KOPT-K1 (cell line): Measurements from ENCODE around the gene ASAP3.

Experiments
- H3K27ac ChIP-seq: fragments of 200-600 bp; sonication (generic); 2 replicates; pipeline ENCODE4 v1.5.1; 2016; ENCODE audit warnings: antibody characterized with exemption, mild to moderate bottlenecking, low read depth, low read length; ENCODE audit not compliant: poor library complexity, severe bottlenecking
- H3K36me3 ChIP-seq: fragments of 200-600 bp; sonication (generic); 2 replicates; pipeline ENCODE4 v1.5.1; 2017; ENCODE audit warnings: antibody characterized with exemption, mild to moderate bottlenecking, low read length, moderate library complexity; ENCODE audit not compliant: insufficient read depth
- H3K9me3 ChIP-seq: fragments of 200-600 bp; sonication (generic); 2 replicates; pipeline ENCODE4 v1.5.1; 2017; ENCODE audit warnings: antibody characterized with exemption, low read length, mild to moderate bottlenecking; ENCODE audit not compliant: insufficient read depth, poor library complexity, severe bottlenecking

Gene ASAP3

GRCh38 chr1:23452011-23452411, 32.0 kb downstream of the ASAP3 start:
- Histone ChIP-seq H3K27ac (no peak overlapping the region), H3K9me3 (no peaks in the 10 kb centered on the region), H3K36me3 (no peaks in the 10 kb centered on the region)

- Histone ChIP-seq H3K9me3 (no peaks in the 10 kb centered on the region), H3K36me3 (no peaks in the 10 kb centered on the region), H3K27ac (no peak overlapping the region)
Measured at GRCh38 chr1:23451441-23451840, 32.5 kb downstream of the ASAP3 start.

DNA sequence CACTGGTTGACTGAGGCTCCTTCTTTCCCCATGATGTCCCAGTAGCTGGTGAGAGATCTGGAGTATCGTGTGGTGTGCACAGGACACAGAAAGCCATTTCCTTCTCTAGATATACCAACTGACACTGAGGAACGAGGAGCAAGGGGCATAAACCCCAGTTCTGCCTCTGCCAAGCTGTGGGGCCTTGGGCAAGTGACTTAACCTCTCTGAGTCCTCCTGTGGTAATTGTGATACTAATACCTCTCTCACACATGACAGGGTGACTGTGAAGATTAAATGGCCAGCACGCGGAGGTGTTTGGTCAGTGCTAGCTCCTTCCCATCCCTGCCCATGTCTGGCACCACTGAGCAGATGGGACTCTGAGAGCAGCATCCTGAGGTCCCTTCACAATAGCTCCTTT, 33.1 kb downstream of the ASAP3 start:
- Histone ChIP-seq H3K9me3 (no peaks in the 10 kb centered on the region), H3K36me3 (no peaks in the 10 kb centered on the region), H3K27ac (no peak overlapping the region)

DNA sequence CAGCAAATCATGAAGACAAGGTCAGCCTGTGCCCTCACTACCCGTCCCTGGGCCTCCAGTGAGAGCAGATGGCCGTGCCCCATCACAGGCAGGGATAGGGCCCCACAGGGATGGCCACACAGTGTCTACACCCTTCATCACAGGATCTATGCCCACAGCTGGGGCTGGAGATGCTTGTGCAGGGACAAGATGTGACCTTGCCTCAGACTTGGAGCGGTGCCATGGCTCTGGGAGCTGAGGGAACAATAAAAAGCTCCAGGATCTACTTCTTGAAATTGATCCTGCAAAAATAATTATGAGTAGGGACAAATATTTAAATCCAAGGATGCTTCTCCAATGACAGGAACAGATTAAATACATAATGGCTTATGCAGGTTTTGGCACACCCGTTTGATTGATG, 34.0 kb downstream of the ASAP3 start:
- Histone ChIP-seq H3K27ac (no peak overlapping the region), H3K36me3 (no peaks in the 10 kb centered on the region), H3K9me3 (no peaks in the 10 kb centered on the region)

GRCh38 chr1:23449306-23449705, 34.7 kb downstream of the ASAP3 start:
- no peaks in the 10 kb centered on the region for H3K9me3 ChIP-seq
- H3K36me3 ChIP-seq = no peaks in the 10 kb centered on the region
- H3K27ac ChIP-seq = no peak overlapping the region

DNA sequence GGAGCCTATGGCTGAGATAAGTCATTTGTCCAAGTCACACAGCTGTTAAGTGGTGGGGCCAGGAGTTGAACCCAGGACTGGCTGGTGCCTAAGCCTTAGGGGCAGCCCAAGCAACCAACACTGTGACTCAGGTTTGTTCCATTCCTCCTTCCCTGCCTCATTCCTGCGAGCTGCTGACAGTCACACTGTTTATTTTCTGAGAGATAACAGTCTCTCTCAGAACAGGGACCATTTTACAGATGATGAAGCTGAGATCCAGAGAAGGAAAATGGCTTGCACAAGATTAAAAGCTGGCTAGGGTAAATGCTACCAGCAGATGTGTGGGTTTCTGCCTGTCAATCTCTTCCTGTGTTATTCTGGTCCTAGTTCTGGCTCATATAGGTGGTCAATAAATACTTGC, 35.1 kb downstream of the ASAP3 start:
- Histone ChIP-seq H3K27ac (no peak overlapping the region), H3K9me3 (no peaks in the 10 kb centered on the region), H3K36me3 (no peaks in the 10 kb centered on the region)

DNA sequence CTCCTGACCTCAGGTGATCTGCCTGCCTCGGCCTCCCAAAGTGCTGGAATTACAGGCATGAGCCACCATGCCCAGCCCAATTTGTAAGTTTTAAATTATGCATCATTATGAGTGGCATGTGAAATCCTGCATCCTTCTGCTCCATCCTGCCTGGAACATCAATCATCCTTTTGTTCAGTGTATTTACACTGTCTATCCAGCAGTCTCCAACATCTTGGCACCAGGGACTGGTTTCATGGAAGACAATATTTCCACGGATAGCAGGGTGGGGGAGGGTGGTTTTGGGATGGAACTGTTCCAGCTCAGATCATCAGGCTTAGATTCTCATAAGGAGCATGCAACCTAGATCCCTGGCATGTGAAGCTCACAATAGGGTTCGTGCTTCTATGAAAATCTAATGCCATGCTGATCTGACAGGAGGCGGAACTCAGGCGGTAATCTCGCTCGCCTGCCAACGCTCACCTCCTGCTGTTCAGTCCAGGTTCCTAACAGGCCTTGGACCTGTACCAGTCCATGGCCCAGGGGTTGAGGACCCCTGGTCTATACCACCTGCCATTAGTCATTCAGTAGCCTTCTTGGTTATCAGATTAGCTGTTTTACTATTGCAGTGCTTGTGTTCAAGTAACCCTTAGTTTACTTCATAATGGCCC, 37.2 kb downstream of the ASAP3 start:
- no peaks in the 10 kb centered on the region for H3K9me3 ChIP-seq
- no peak overlapping the region for H3K27ac ChIP-seq
- H3K36me3 ChIP-seq = no peaks in the 10 kb centered on the region

- Histone ChIP-seq H3K36me3 (no peaks in the 10 kb centered on the region), H3K27ac (no peak overlapping the region), H3K9me3 (no peaks in the 10 kb centered on the region)
Measured at GRCh38 chr1:23444596-23445390, 39.2 kb downstream of the ASAP3 start.

DNA sequence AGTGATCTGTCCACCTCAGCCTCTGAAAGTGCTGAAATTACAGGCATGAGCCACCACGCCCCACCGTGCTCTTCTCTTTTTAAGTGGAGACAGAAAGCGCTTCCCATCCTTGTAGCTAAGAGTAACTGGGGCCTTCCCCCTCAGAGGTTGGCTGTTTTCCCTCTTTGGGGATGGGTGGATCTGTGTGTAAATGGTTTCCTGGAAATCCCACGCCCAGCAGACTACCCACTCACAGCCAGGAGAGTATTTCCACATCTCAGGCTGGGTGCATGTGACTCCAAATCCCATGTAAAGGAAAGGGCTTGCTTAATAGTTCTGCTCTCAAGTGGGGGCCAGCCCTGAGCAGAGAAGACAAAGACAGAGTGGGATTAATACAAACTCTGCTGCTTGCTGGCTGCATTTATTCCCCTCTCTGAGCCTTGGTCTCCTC, 39.9 kb downstream of the ASAP3 start:
- Histone ChIP-seq H3K36me3 (no peaks in the 10 kb centered on the region), H3K27ac (no peak overlapping the region), H3K9me3 (no peaks in the 10 kb centered on the region)

DNA sequence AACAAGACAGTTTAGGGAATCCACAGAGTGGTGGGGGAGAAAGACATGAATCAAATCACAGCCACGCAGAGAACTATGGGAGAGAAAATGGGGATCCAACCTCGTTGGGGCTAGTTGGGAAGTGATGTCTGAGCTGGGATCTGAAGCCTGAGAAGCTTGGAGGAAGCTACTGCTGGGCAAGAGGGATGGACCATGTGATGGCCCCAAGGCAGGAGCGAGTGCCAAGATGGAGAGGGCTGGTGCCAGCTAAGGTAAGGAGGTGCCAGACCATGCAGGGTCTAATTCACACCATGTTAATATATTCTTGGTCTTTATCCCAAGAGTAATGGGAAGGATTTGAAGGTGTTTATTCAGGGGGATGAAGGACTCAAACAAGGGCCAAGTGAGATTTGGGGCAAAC, 41.2 kb downstream of the ASAP3 start:
- H3K36me3 ChIP-seq = no peaks in the 10 kb centered on the region
- no peak overlapping the region for H3K27ac ChIP-seq
- no peaks in the 10 kb centered on the region for H3K9me3 ChIP-seq

GRCh38 chr1:23441446-23442148, 42.4 kb downstream of the ASAP3 start:
- no peaks in the 10 kb centered on the region for H3K36me3 ChIP-seq
- H3K27ac ChIP-seq = no peak overlapping the region
- H3K9me3 ChIP-seq = no peaks in the 10 kb centered on the region

GRCh38 chr1:23438545-23438944, 45.4 kb downstream of the ASAP3 start:
- Histone ChIP-seq H3K36me3 (no peaks in the 10 kb centered on the region), H3K9me3 (no peaks in the 10 kb centered on the region), H3K27ac (no peak overlapping the region)

DNA sequence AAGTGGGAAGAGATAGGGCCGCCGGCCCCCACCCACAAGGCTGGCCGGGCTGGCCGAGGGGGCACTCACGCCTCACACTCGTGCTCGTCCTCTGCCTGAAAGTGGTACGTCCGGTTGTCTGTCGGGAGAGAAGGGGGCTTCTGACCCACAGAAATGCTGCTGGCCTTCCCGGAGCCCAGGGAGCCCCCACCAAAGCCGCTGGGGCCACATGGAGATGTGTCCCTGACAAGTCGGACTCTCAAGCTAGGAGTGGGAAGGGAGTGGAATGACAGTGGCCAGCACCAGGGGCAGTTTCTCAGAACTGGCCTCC, 46.7 kb downstream of the ASAP3 start:
- no peak overlapping the region for H3K27ac ChIP-seq
- H3K9me3 ChIP-seq = no peaks in the 10 kb centered on the region
- H3K36me3 ChIP-seq = no peaks in the 10 kb centered on the region

DNA sequence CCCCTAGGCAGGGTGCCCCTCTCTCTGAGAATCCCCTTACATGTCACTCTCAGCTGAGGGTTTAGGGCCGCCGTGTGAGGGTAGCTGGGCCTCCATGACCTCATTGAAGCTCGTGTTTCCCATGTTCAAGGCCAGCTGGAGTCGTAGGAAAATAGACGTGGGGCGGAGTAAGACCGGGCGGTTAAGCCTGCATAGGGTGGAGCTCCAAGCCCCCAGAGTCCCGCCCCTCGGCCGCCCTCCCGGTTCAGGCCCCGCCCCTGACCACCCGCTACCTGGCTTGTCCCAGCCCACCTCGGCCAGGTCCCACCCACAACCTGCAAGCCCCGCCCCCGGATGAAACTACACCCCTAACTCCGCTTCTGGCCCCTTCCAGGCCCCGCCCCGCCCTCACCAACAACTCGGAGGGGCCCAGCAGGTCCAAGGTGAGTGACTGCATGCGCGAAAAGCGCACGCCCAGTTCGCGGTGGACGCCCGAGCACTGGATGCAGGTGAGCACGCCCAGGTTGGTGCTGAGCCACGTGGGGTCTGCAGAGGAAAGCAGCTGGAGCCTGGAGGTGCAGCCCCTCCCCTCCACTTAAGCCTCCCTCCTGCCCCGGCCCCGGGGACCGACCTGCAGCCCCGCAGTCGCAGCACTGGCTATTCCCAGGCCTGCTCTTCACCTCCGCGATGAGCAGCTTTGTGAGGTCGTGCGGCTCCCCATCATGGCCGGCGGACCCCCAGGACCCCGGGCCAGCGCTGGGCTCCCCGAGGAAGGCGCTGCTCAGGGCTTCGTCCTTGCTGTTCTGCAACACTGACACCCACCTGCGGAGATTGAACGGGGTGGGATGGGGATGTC, 47.2 kb downstream of the ASAP3 start:
- no peaks in the 10 kb centered on the region for H3K9me3 ChIP-seq
- H3K36me3 ChIP-seq = no peaks in the 10 kb centered on the region
- no peak overlapping the region for H3K27ac ChIP-seq

DNA sequence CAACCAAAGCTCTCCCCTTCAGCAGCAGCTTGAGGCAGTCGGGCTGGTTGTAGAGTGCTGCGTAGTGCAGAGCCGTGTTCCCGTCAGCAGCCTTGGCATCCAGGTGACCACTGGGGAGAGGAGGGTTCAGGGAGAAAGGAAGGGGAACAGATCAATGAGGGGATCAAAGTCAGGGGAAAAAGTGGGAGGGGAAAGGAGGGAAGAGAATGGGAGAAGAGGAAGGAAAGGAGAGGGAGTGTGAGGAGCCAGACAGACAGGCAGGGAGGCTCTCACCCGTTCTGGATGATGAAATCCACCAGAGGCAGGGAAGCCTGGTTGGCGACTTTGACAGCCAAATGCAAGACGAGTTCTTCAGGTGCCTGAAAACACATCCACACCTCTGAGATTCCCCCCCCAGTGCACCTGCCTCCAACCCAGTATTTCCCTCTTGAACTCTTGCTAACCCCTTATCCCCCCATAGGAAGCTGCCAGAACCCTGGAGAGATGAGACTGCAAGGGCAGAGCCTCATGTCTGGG, 49.7 kb downstream of the ASAP3 start:
- Histone ChIP-seq H3K36me3 (no peaks in the 10 kb centered on the region), H3K9me3 (no peaks in the 10 kb centered on the region), H3K27ac (no peak overlapping the region)
